ENCODE data around the gene GPC3.

- TF ChIP-seq POLR2AphosphoS5 (IDR thresholded peaks at IDR 0.05), result no peak
- TF ChIP-seq CTCF (IDR thresholded peaks at IDR 0.05), result no peak
- TF ChIP-seq POLR2A (IDR thresholded peaks at IDR 0.05), result no peak
Observed at GRCh38 chrX:133947022-133947421, 38.4 kb downstream of the GPC3 start.
